Brain pericyte (primary cell): ENCODE data around the gene APOL5.
"Not testable (repeated sequence)": the region's sequence is repeated elsewhere in the genome, so short reads cannot be mapped to it uniquely, and the experiment has no call there.

Source experiments
- DNase-seq: peaks from one replicate; pipeline ENCODE4 v3.0.0-alpha.2; 2012; ENCODE audit warnings: low read depth, low spot score

APOL5 gene

GRCh38 chr22:35717572-35717971 is at the start of gene APOL5:
TSS of gene APOL5 (plus strand) at chr22:35717872. CDS start at chr22:35717872, 0 bp downstream.
- DNase-seq = no peak

GRCh38 chr22:35674335-35674734 is 43.3 kb upstream of the APOL5 start:
- no peak for DNase-seq

- not testable (repeated sequence) for DNase-seq
Measured at GRCh38 chr22:35676065-35676464, 41.6 kb upstream of the APOL5 start.

GRCh38 chr22:35677460-35678187 is 40.0 kb upstream of the APOL5 start:
- DNase-seq = no peak

- no peak for DNase-seq
Measured at GRCh38 chr22:35678836-35679235, 38.8 kb upstream of the APOL5 start.

- not testable (repeated sequence) for DNase-seq
Measured at GRCh38 chr22:35679492-35679891, 38.2 kb upstream of the APOL5 start.

- no peak for DNase-seq
Measured at GRCh38 chr22:35681454-35682052, 36.1 kb upstream of the APOL5 start.

- DNase-seq = no peak
Measured at GRCh38 chr22:35683560-35683959, 34.1 kb upstream of the APOL5 start.

GRCh38 chr22:35684270-35684700 is 33.4 kb upstream of the APOL5 start:
- DNase-seq = peak; percentile 26

GRCh38 chr22:35684732-35685131 is 32.9 kb upstream of the APOL5 start:
- DNase-seq = no peak

- DNase-seq = no peak
Measured at GRCh38 chr22:35685731-35686130, 31.9 kb upstream of the APOL5 start.

GRCh38 chr22:35686298-35686697 is 31.4 kb upstream of the APOL5 start:
- DNase-seq = no peak

GRCh38 chr22:35687461-35687860 is 30.2 kb upstream of the APOL5 start:
- no peak for DNase-seq

- DNase-seq = no peak
Measured at GRCh38 chr22:35688913-35689675, 28.6 kb upstream of the APOL5 start.

GRCh38 chr22:35690001-35690400 is 27.7 kb upstream of the APOL5 start:
- DNase-seq = no peak

GRCh38 chr22:35695202-35695601 is 22.5 kb upstream of the APOL5 start:
- DNase-seq = no peak

- no peak for DNase-seq
Measured at GRCh38 chr22:35697142-35697541, 20.5 kb upstream of the APOL5 start.

GRCh38 chr22:35699852-35700251 is 17.8 kb upstream of the APOL5 start:
- not testable (repeated sequence) for DNase-seq

- peak; percentile 7 for DNase-seq
Measured at GRCh38 chr22:35703861-35704584, 13.6 kb upstream of the APOL5 start.

GRCh38 chr22:35705141-35705540 is 12.5 kb upstream of the APOL5 start:
- peak; percentile 48 for DNase-seq

- peak; percentile 64 for DNase-seq
Measured at GRCh38 chr22:35708453-35708852, 9.2 kb upstream of the APOL5 start.

- no peak for DNase-seq
Measured at GRCh38 chr22:35708917-35709316, 8.8 kb upstream of the APOL5 start.
